Activated T-cell treated with anti-CD3 and anti-CD28 coated beads, Interleukin-2, amount 50 U/mL, for 4 hours (primary cell): Measurements from ENCODE around the gene EML3. TPM values are rescaled to one million over a fixed set of nuclear protein-coding genes. Genes with fewer than 3 reads are reported as not detected.
A peak's percentile ranks its signal among the peaks of the same experiment; 100 is the strongest.
"Not testable (repeated sequence)": the region's sequence is repeated elsewhere in the genome, so short reads cannot be mapped to it uniquely, and the experiment has no call there.

Source experiments
- ATAC-seq, 2 donors: fragments of 200-7000 bp; cut with Tn5 transposase; one replicate each; pipeline ENCODE4 v1.10.0; 2021
- DNase-seq: peaks from one replicate; pipeline ENCODE4 v3.0.0-alpha.2; 2020
- H3K27me3 Mint-ChIP-seq: one replicate; pipeline ENCODE4 v1.8.0; 2021; ENCODE audit warnings: low read depth, mixed read lengths
- H3K36me3 Mint-ChIP-seq: one replicate; pipeline ENCODE4 v1.8.0; 2022; ENCODE audit warnings: mixed read lengths; ENCODE audit not compliant: insufficient read depth
- H3K4me1 Mint-ChIP-seq: one replicate; pipeline ENCODE4 v1.8.0; 2021; ENCODE audit warnings: low read depth, mixed read lengths
- H3K4me3 Mint-ChIP-seq: one replicate; pipeline ENCODE4 v1.8.0; 2021; ENCODE audit warnings: mild to moderate bottlenecking, moderate library complexity, mixed read lengths
- H3K9me3 Mint-ChIP-seq: one replicate; pipeline ENCODE4 v1.8.0; 2021; ENCODE audit warnings: mixed read lengths
- total RNA-seq, 3 donors: library from RNA; stranded (reverse); gene quantifications; one replicate each; pipeline ENCODE4 v1.2.1, GENCODE V29; 2021

The EML3 gene
- total RNA-seq, 3 donors from 2014 or later: 145 to 160 (median 155) TPM

GRCh38 chr11:62575837-62576236, 36.7 kb downstream of the EML3 start:
- H3K9me3 Mint-ChIP-seq: no peaks in the 10 kb centered on the region
- H3K4me3 Mint-ChIP-seq: peak overlapping the region; percentile 98
- peaks cover 40% of the 10 kb centered on the region for H3K36me3 Mint-ChIP-seq
- no peaks in the 10 kb centered on the region for H3K27me3 Mint-ChIP-seq
- DNase-seq (no peak), ATAC-seq (no peak)
- peaks cover 39% of the 10 kb centered on the region for H3K4me1 Mint-ChIP-seq

- Mint-ChIP-seq H3K4me3 (peak overlapping the region; percentile 98), H3K9me3 (no peaks in the 10 kb centered on the region), H3K4me1 (peaks cover 44% of the 10 kb centered on the region), H3K36me3 (peaks cover 42% of the 10 kb centered on the region), H3K27me3 (no peaks in the 10 kb centered on the region)
- DNase-seq: no peak
- ATAC-seq: no peak
Measured at GRCh38 chr11:62575156-62575555, 37.4 kb downstream of the EML3 start.

DNA sequence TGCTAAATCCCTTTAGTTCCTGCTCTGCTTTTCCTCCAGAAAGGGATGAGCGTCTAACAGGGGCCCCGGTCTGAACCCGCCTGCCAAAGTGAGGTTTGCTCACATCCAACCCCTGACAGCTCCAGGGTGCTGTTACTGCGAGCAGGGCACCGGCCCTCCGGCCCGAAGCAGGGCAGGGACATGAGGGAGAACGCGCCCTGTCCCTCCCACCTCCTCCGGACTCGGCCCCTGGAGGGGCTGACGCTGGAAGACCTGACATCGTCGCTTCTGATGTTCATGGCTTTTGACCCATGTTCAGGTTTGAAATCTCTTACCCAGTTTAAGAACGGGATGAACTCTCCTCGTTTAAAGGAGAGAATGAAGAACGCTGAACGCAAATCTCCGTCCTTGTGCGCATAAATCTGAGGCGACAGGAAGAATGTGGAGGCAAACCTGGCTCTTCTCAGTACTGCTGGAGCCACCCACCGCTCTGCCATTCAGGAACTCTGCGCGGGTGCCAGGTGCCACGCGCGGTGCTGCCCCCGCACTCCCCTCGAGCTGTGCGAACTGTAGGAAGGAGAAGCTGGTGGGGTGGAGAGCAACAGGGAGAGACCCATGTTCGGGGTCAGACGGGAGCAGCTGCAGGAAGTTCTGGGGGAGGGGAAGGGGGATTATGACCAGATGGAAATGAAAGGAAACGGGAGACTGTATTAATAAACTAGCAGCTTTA, 38.1 kb downstream of the EML3 start:
- Mint-ChIP-seq H3K4me1 (peaks cover 50% of the 10 kb centered on the region), H3K27me3 (no peaks in the 10 kb centered on the region), H3K9me3 (no peaks in the 10 kb centered on the region), H3K4me3 (peak overlapping the region; percentile 98), H3K36me3 (peaks cover 45% of the 10 kb centered on the region)
- ATAC-seq (peak; percentile 9 to 11), DNase-seq (no peak)

DNA sequence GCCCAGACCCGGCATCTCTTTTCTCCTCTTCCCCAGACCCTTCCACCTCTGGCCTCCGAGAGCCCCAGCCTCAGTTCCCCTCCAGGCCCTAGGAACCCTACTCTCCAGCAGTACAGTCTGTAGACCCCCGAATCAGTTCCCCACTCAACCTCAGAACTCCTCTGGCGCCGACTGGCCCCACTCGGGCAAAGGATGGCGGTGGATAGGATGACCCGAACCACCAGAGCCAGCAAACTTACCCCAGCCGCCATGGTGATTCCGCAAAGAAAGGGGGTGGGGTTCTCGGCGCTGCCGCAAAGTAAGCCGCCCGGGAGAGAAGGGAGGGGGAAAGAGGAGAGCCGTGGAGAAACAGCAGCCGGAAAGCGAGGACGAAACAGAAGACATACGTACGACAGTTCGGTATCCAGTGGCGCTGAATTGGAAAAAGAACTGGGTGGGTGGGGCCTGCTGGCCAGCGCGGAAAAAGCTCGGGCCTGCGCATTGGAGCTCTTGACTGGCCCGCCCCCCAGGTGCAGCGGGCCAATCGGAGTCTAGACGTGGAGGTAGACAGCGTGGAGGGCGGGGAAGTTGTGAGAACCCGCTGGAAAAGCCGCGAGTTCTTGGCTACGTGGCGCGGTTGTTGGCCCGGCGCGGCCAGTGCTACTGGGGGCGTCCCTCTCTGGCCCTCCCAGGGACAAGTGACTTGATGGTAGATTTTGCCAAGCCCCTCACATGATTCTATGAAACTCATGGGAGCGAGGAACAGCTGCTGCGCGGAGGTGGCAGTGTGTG, 38.8 kb downstream of the EML3 start, which contains the start of gene EEF1G:
Gene EEF1G, minus strand, starts transcription at position 300 of the 771 bp plus-strand sequence. Its CDS starts 49 bp downstream, at position 251.
- peak; percentile 96 for DNase-seq
- Mint-ChIP-seq H3K4me1 (peaks cover 51% of the 10 kb centered on the region), H3K4me3 (peak within 1 kb of the TSS; percentile 98), H3K36me3 (peaks cover 47% of the 10 kb centered on the region), H3K9me3 (no peaks in the 10 kb centered on the region), H3K27me3 (no peaks in the 10 kb centered on the region)
- ATAC-seq: peak; percentile 91 to 92

GRCh38 chr11:62573006-62573591, 39.5 kb downstream of the EML3 start:
- ATAC-seq (peak in 1 of 2 donors; percentile 14), DNase-seq (no peak)
- Mint-ChIP-seq H3K4me1 (peaks cover 54% of the 10 kb centered on the region), H3K4me3 (peak overlapping the region; percentile 98), H3K36me3 (peaks cover 45% of the 10 kb centered on the region), H3K27me3 (no peaks in the 10 kb centered on the region), H3K9me3 (no peaks in the 10 kb centered on the region)

- Mint-ChIP-seq H3K4me1 (peaks cover 55% of the 10 kb centered on the region), H3K4me3 (peak overlapping the region; percentile 98), H3K27me3 (no peaks in the 10 kb centered on the region), H3K36me3 (peaks cover 44% of the 10 kb centered on the region), H3K9me3 (no peaks in the 10 kb centered on the region)
- no peak for ATAC-seq
- DNase-seq: no peak
Measured at GRCh38 chr11:62572431-62572830, 40.1 kb downstream of the EML3 start.

DNA sequence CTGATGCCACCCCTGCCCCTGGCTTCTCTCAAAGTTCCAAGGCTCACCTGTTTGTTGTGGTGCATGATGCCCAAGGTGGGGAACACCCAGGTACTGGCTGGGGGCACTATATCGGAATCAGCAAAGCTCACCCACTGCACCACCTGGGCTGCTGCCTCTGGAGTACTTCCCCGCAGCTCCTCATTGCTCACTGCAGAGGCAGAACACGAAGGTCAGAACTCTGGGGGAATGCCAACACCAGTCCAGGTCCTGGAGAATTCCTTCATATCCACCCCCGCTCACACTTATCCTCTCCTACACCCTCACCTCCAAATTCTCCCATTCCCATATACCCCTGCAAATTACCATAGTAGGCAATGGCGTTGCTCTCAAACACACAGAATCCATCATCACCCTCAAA, 41.1 kb downstream of the EML3 start:
- not testable (repeated sequence) for H3K9me3 Mint-ChIP-seq, ATAC-seq
- peaks cover 62% of the 10 kb centered on the region for H3K4me1 Mint-ChIP-seq

DNA sequence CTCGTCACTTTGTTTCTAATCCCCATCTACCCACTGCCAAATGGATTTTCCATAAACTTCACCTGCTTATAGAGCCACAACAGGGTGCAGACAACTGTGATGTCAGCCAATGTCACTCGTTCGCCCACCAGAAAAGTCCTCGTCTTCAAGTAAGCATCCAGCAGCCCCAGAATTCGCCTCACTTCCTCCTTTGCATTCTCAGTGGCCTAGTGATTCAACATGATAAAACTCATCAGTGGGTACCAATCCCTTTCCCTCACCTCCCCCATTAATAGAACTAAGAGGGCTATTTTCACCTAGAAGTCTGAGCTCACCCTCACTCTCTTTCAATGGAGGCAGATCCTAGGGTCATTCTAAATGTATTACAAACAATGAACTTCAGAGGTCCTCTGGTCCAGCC, 41.7 kb downstream of the EML3 start:
- H3K9me3 Mint-ChIP-seq, H3K27me3 Mint-ChIP-seq, ATAC-seq, DNase-seq: not testable (repeated sequence)
- H3K36me3 Mint-ChIP-seq: peaks cover 55% of the 10 kb centered on the region
- peaks cover 68% of the 10 kb centered on the region for H3K4me1 Mint-ChIP-seq
- peak overlapping the region; percentile 98 for H3K4me3 Mint-ChIP-seq

More for the DNA sequence above, 41.1 kb downstream of the EML3 start:
- not testable (repeated sequence) for H3K27me3 Mint-ChIP-seq, DNase-seq
- Mint-ChIP-seq H3K36me3 (peaks cover 53% of the 10 kb centered on the region), H3K4me3 (peak overlapping the region; percentile 98)

GRCh38 chr11:62569611-62570010, 43.0 kb downstream of the EML3 start:
- peaks cover 66% of the 10 kb centered on the region for H3K4me1 Mint-ChIP-seq
- peak overlapping the region; percentile 1 for H3K4me3 Mint-ChIP-seq
- DNase-seq: no peak
- H3K9me3 Mint-ChIP-seq: no peaks in the 10 kb centered on the region
- peaks cover 59% of the 10 kb centered on the region for H3K36me3 Mint-ChIP-seq
- no peaks in the 10 kb centered on the region for H3K27me3 Mint-ChIP-seq
- no peak for ATAC-seq

DNA sequence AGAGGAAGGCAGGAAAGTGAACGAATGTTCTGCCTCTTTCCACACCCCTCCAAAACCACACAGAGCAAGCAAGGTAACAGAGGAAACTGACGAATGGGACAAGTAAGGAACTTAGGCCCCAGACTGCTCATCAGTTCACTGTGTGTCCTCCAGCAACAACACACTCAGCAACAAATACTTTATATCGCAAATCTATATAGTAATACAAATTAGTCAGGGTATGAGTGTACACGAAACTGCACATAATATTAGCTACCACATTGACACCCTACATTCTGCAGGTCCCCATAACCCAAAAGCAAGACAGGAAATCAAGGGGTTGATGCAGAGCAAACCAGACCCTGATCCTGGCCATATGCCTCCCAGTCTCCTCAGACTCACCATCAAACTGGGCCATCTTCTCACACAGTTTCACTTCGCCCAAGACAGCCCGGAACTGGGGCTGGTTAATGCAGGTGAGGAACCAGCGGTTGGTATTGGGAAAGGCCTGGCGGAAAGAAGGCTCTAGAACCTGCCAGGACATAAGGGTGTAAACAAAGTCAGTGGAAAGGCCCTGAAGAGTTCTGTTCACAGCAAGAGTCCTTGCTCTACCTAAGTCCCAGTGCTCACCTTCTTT, 45.4 kb downstream of the EML3 start:
- H3K4me1 Mint-ChIP-seq: peaks cover 50% of the 10 kb centered on the region
- no peak for DNase-seq
- no peaks in the 10 kb centered on the region for H3K9me3 Mint-ChIP-seq
- ATAC-seq: peak in 1 of 2 donors; percentile 16
- H3K27me3 Mint-ChIP-seq: no peaks in the 10 kb centered on the region
- H3K36me3 Mint-ChIP-seq: peaks cover 49% of the 10 kb centered on the region
- H3K4me3 Mint-ChIP-seq: peak overlapping the region; percentile 42

- H3K4me1 Mint-ChIP-seq: peaks cover 45% of the 10 kb centered on the region
- ATAC-seq (no peak), DNase-seq (no peak)
- no peaks in the 10 kb centered on the region for H3K9me3 Mint-ChIP-seq
- peaks cover 45% of the 10 kb centered on the region for H3K36me3 Mint-ChIP-seq
- H3K4me3 Mint-ChIP-seq: peak overlapping the region; percentile 3
- no peaks in the 10 kb centered on the region for H3K27me3 Mint-ChIP-seq
Measured at GRCh38 chr11:62566247-62566646, 46.3 kb downstream of the EML3 start.

- Mint-ChIP-seq H3K4me1 (peaks cover 47% of the 10 kb centered on the region), H3K27me3 (no peaks in the 10 kb centered on the region), H3K9me3 (no peaks in the 10 kb centered on the region), H3K36me3 (peaks cover 41% of the 10 kb centered on the region), H3K4me3 (no peak overlapping the region)
- ATAC-seq: no peak
- no peak for DNase-seq
Measured at GRCh38 chr11:62565100-62565802, 47.3 kb downstream of the EML3 start.

- H3K4me1 Mint-ChIP-seq: peaks cover 60% of the 10 kb centered on the region
- ATAC-seq, H3K9me3 Mint-ChIP-seq, H3K4me3 Mint-ChIP-seq, H3K27me3 Mint-ChIP-seq, DNase-seq: not testable (repeated sequence)
- H3K36me3 Mint-ChIP-seq: peaks cover 50% of the 10 kb centered on the region
Measured at GRCh38 chr11:62561677-62562230, 50.8 kb downstream of the EML3 start.
